GM18858 (cell line): ENCODE measurements around the gene TNK2.
"Not testable (repeated sequence)": the region's sequence is repeated elsewhere in the genome, so short reads cannot be mapped to it uniquely, and the experiment has no call there.

Experiments used
- ATAC-seq: cut with Tn5 transposase; IDR thresholded peaks from one replicate; pipeline ENCODE4 v1.9.1; 2021; ENCODE audit not compliant: unreplicated experiment

Gene TNK2

DNA sequence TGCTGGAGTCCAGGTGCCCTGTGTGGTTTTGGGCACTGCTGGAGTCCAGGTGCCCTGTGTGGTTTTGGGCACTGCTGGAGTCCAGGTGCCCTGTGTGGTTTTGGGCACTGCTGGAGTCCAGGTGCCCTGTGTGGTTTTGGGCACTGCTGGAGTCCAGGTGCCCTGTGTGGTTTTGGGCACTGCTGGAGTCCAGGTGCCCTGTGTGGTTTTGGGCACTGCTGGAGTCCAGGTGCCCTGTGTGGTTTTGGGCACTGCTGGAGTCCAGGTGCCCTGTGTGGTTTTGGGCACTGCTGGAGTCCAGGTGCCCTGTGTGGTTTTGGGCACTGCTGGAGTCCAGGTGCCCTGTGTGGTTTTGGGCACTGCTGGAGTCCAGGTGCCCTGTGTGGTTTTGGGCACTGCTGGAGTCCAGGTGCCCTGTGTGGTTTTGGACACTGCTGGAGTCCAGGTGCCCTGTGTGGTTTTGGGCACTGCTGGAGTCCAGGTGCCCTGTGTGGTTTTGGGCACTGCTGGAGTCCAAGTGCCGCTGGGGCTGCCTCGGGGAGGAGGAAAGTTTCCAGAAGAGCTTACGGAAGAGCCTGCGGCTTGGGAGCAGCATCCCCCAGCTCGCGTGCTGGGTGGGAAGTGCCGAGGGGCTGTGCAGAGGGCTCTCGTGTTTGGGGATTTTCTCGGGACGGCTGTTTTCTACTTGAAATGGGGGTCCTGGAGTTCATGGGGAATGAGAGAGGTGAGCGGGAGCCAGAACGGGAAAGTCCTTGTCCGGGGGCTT, 83.7 kb downstream of the TNK2 start:
- ATAC-seq = not testable (repeated sequence)

DNA sequence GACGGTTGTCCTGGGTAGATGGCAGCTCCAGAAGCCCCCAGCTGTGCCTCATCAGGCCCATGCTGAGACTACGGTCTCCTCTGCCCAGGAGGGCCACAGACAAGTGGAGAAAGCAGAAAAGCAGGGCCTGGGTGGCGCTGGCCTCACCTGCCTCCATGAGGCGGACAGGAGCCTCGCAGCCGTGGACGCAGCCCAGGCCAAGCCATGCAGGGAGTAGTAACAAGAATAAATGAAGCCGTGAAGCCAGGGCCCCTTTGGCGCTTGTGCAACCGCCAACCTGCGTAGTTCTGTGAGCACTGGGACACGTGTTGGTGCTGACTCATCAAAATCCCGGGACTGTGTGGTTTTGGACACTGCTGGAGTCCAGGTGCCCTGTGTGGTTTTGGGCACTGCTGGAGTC, 84.4 kb downstream of the TNK2 start:
- ATAC-seq = no peak

DNA sequence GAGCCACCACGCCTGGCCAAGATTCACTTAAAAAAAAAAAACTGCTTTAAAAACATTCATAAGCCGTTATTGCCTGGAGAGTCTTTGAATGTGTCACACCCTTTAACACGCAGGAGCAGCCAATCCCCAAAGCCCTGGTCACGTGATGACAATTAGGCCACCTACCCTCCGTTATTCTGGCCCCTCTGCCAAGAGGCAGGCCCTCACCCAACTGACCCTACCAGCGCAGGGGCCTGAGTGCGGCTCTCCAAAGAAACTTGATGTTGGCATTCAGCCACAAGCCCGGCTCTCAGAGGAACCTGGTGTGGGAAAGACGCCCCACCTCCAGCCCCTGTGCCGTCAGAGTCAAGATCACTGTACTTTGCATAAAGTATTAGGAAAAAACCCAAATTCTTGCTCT, 85.1 kb downstream of the TNK2 start:
- no peak for ATAC-seq

DNA sequence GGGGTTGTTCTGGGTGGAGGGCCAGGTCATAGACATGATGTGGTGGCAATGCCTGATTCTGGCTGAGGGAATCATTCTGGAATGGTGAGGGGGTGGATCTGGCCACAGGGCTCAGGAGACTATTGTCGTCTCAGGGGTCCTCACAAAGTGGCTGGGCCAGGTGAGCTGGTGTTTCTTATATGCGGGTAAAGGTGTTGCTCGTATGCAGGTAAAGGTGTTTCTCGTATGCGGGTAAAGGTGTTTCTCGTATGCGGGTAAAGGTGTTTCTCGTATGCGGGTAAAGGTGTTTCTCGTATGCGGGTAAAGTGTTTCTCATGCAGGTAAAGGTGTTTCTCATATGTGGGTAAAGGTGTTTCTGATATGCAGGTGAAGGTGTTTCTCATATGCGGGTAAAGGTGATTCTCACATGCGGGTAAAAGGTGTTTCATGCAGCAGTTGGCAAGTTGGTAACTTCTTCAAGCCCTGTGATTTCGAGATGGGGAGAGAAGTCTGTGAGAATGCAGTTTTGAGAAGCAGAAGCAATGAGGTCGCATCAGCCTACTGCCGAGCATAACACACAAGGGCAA, 86.1 kb downstream of the TNK2 start:
- ATAC-seq = no peak

DNA sequence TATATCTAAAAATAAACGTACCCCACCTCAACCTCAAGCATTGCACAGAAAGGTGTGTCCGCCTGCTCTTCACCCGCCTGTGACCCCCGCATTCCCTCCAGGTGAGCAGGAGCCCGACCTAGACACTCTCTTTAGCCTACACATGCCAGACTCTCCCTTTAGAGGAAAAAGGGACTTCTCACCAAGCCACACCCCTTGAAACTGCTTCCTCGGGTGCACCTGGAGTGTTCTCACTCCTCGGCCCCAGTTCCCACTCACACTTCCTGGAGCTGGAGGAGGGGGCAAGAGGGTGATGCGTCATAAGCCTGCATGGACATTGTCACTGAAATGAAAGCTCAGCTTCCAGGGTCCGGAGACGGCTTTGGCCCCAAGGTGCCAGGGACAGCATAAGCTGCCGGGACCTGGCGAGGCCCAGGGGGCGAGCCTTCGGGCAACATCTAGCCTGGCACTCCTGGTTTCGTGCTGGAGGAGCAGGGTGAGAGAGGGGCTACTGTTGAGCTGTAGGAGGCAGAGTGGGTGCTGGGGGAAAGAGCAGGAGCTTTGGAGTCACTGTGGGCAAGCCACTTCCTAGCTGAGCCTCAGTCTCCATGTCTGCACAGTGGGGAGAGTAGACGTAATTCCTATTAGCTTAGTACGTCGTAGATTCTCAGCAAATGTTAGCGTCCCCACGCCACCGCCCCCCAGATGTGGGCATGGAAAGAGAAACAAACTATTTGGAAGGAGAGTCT, 86.8 kb downstream of the TNK2 start:
- no peak for ATAC-seq

DNA sequence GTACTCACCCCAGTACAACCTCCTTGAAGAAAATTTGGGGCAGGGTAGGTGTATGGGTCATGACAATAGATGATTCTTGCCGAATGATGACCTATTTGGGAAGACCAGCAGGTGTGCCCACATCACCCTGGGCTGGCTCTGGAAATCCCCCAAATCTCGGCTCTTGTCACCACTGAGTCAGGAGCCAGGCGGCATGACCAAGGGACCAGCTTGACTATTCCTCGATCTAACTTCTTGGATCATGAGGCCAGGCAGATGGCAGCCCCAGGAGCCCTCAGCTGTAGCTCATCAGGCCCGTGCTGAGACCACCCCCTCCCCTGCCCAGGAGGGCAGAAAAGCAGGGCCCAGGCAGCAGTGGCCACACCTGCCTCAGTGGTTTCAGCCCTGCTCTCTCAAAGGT, 87.5 kb downstream of the TNK2 start:
- ATAC-seq = no peak

DNA sequence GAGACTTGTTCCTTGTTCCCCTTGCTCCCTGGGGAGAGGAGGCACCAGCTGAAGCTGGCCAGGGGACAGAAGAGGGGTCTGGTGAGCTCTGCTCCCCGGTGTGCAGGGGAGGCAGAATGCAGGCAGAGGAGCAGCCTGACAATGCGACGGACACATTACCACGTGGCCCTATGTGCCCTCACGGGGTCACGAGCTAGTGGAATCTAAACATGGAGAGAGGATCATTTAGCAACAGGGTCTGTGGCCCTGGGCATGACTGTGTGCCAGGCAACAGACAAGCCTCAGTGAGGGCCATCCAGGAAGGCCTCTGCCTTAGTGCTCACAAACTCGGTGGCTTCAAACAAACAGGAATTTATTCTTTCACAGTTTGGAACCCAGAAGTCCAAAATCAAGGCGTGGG, 88.2 kb downstream of the TNK2 start:
- no peak for ATAC-seq

DNA sequence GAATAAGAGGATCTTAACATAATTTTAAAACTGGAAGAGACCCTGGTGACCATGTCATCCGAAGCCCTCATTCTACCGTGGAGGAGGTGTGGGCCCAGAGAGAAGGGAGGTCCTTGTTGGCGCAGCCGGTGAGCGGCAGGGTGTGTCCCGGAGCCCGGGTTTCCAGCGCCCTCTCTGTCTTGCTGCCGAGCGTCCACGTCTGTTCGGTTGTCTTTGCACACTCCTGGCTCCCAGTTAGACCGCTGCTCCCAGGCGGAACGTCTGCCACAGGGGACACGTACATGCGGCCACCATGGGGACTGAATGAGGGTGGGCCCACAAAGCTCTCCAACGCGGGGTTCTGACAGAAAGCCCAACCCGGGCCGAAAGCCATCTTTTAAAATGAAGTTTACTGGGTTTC, 90.0 kb downstream of the TNK2 start:
- ATAC-seq = no peak

DNA sequence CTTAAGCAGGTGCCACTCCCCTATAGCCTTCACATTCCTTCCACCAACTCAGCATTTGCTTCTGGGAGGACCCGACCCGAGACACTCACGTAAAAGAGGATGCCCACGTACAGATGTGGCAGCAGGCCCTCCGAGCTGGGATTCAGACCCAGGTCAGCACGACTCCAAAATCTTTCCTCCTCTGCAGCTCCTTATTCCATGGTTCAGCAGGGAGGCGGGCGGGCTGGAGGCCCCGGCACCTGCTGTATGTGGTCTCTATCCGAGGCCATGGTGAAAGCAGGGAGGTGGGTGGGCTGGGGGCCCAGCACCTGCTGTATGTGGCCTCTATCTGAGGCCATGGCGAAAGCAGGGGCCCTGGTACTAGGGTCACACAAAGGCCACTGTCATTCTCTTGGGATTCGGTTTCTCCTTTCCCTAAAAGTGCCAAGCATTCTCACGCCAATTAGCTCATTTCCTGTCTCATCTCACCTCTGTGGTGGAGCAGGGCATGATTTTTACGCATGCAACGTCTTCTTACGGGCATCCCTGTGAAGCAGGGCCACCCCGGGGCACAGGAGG, 90.7 kb downstream of the TNK2 start:
- no peak for ATAC-seq

DNA sequence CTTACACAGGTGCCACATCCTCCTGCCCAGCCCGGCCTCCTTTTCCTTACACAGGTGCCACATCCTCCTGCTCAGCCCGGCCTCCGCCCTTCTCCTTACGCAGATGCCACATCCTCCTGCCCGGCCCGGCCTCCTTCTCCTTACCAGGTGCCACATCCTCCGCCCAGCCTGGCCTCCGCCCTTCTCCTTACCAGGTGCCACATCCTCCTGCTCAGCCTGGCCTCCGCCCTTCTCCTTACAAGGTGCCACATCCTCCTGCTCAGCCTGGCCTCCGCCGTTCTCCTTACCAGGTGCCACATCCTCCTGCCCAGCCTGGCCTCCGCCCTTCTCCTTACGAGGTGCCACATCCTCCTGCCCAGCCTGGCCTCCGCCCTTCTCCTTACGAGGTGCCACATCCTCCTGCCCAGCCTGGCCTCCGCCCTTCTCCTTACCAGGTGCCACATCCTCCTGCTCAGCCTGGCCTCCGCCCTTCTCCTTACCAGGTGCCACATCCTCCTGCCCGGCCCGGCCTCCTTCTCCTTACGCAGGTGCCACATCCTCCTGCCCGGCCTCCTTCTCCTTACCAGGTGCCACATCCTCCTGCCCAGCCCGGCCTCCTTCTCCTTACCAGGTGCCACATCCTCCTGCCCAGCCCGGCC, 92.0 kb downstream of the TNK2 start:
- ATAC-seq = not testable (repeated sequence)

DNA sequence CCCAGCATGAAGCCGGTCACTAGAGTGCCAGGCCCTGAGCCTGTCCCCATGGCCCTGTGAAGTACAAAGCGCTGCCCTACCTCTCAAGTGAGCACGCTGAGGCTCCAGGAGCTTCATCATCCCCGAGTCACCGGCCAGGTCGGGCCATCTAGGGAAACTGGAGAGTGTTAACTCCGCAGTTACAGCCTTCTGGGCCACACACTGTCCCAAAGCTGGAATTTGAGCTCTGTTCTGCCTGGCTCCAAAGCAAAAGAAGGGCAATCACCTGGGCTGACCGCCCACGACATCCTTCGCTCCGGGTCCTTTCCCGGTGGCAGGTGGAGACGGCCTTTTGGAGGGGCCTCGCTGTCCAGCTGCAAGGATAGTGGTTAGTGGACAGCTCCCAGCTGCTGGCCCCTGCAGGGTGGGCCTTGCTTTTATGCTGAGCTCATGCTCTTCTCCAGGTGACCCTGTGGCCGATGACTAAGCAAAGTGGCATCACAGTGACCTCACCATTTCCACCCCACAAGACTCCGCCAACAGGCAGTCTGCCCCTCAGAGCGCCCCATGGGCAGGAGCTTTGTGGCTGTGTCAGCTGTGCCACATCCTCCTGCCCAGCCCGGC, 93.1 kb downstream of the TNK2 start:
- no peak for ATAC-seq

DNA sequence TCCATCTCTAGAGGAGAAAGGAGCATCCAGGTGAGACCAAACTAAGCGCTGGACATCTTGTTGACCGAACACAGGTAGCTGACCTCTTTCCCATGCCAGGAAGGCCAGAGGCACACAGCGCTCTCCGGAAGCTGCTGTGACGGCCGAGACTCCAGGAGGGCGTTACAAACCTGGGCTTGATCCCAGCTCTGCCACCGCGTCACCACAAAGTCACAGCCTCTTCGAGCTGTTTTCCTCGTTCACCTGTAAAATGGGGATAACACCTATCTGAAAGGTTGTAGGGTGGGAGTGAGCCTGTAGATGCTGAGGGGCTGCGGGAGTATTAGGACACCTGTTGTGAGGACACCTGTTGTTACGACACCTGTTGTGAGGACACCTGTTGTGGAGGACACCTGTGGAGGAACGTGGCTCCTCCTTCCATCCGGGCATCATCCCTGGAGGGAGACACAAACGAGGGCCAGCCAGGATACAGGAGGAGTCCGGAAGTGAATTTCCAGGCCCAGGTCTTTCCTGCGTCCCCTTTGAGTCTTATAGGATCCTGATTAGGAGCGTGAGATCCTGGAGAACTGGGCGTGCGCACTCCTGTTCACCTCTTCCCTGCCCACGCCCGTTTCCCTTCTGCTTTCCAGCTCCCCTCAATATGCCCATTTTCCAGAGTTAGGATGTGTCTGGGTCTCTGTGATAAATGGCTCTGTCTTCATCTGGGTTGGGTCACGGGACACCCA, 94.3 kb downstream of the TNK2 start:
- ATAC-seq = no peak
